ENCODE measurements around the gene GAST.

- no peak for TF ChIP-seq MXI1 (IDR thresholded peaks at IDR 0.05; ENCODE audit: borderline replicate concordance, low read depth, low read length)
- TF ChIP-seq POLR2A (IDR thresholded peaks at IDR 0.05; ENCODE audit: low read depth, low read length), result no peak
- no peak for TF ChIP-seq RCOR1 (IDR thresholded peaks at IDR 0.05; ENCODE audit: insufficient replicate concordance, low read length)
- TF ChIP-seq CTCF (conservative IDR thresholded peaks at IDR 0.05; ENCODE audit: low read depth, low read length), result no peak
- TF ChIP-seq RAD21 (IDR thresholded peaks at IDR 0.05; ENCODE audit: low read length), result no peak
- no peak for TF ChIP-seq SMC3 (IDR thresholded peaks at IDR 0.05; ENCODE audit: low read depth, low read length)
- no peak for TF ChIP-seq MAFK (IDR thresholded peaks at IDR 0.05; ENCODE audit: low read depth, low read length)
- TF ChIP-seq, protein P1, sequence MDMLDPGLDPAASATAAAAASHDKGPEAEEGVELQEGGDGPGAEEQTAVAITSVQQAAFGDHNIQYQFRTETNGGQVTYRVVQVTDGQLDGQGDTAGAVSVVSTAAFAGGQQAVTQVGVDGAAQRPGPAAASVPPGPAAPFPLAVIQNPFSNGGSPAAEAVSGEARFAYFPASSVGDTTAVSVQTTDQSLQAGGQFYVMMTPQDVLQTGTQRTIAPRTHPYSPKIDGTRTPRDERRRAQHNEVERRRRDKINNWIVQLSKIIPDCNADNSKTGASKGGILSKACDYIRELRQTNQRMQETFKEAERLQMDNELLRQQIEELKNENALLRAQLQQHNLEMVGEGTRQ (IDR thresholded peaks at IDR 0.05; ENCODE audit: low read depth, low read length), result no peak
- TF ChIP-seq ELK1 (IDR thresholded peaks at IDR 0.05; ENCODE audit: borderline replicate concordance, low read depth, low read length), result no peak
- no peak for TF ChIP-seq MAZ (IDR thresholded peaks at IDR 0.05; ENCODE audit: borderline replicate concordance, low read depth, low read length)
- no peak for TF ChIP-seq BHLHE40 (IDR thresholded peaks at IDR 0.05; ENCODE audit: low read depth, low read length)
- no peak for TF ChIP-seq RFX5 (IDR thresholded peaks at IDR 0.05; ENCODE audit: low read depth, low read length)
- TF ChIP-seq FOS (IDR thresholded peaks at IDR 0.05; ENCODE audit: low read depth, low read length), result no peak
- TF ChIP-seq CEBPB (IDR thresholded peaks at IDR 0.05; ENCODE audit: low read depth, low read length), result no peak
These were observed 36.1 kb downstream of the GAST start for GRCh38 chr17:41748275-41748674.
